ENCODE measurements around the gene CCDC63.

GRCh38 chr12:110943373-110943772 lies 96.6 kb downstream of the CCDC63 start:
- TF ChIP-seq POLR2AphosphoS5 (IDR thresholded peaks at IDR 0.05; ENCODE audit: low read depth, low read length), result no peak
- no peak for TF ChIP-seq CTCF (IDR thresholded peaks at IDR 0.05)

Measured in Panc1 (cell line).